ENCODE results near the gene ZFYVE19.

ZFYVE19 gene, protein sequence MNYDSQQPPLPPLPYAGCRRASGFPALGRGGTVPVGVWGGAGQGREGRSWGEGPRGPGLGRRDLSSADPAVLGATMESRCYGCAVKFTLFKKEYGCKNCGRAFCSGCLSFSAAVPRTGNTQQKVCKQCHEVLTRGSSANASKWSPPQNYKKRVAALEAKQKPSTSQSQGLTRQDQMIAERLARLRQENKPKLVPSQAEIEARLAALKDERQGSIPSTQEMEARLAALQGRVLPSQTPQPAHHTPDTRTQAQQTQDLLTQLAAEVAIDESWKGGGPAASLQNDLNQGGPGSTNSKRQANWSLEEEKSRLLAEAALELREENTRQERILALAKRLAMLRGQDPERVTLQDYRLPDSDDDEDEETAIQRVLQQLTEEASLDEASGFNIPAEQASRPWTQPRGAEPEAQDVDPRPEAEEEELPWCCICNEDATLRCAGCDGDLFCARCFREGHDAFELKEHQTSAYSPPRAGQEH

DNA sequence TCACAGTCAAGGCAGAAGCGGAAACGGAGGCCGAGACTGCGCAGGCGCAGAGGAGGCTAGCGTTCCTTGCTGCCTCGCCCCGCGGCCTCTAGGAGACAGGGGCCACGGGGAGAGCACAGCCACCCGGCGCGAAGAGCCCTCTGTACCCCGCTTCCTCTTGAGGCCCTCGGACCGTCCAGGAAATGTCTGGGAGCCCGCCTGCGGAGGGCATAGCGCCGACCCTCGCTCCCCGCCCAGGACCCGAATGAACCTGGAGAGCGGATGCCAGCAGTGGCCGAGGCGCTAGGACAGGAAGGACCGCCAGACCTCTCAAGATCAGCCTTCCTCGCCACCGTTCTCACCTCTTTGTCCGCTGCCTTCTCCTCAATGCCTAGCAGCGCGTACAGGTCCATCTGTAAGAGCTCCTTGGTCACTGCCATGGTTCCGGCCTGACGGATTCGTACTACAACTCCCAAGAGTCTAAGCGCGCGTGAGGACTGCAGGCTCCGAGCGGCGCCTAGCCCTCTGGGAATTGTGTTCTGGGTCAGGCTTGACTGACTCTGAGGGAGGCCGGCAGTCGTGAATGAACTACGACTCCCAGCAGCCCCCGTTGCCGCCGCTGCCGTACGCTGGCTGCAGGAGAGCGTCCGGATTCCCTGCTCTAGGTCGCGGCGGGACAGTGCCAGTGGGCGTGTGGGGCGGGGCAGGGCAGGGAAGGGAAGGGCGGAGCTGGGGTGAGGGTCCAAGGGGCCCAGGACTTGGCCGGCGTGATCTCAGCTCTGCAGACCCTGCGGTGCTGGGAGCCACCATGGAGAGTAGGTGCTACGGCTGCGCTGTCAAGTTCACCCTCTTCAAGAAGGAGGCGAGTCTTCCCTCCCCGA, at the start of gene ZFYVE19, which contains the start of gene DNAJC17:
TSS of gene ZFYVE19 (plus strand) at position 62 of the 860 bp plus-strand sequence. CDS start at position 563, 501 bp downstream.
TSS of gene DNAJC17 (minus strand) at position 446 of the 860 bp plus-strand sequence. CDS start at position 419, 27 bp downstream.
- peak; percentile 99 for DNase-seq (ENCODE audit: low read depth)

DNA sequence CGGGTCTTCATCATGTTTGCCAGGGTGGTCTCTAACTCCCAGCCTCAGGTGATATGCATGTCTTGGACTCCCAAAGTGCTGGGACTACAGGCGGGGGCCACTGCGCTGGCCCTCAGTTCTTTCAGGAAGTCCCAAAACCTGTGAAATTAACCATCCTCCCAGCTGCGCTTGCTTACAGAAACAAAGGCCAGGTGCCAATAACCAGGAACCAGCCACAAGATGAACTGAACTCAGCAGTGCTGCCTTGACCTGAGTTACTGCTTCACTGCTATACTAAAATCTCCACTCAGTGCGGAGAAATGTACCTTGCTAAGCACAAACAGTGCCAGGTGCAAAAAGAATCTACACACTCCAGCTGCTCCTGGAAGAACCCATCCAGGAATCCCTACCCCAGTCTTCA, 46.9 kb upstream of the ZFYVE19 start:
- DNase-seq (ENCODE audit: low read depth), result no peak

DNA sequence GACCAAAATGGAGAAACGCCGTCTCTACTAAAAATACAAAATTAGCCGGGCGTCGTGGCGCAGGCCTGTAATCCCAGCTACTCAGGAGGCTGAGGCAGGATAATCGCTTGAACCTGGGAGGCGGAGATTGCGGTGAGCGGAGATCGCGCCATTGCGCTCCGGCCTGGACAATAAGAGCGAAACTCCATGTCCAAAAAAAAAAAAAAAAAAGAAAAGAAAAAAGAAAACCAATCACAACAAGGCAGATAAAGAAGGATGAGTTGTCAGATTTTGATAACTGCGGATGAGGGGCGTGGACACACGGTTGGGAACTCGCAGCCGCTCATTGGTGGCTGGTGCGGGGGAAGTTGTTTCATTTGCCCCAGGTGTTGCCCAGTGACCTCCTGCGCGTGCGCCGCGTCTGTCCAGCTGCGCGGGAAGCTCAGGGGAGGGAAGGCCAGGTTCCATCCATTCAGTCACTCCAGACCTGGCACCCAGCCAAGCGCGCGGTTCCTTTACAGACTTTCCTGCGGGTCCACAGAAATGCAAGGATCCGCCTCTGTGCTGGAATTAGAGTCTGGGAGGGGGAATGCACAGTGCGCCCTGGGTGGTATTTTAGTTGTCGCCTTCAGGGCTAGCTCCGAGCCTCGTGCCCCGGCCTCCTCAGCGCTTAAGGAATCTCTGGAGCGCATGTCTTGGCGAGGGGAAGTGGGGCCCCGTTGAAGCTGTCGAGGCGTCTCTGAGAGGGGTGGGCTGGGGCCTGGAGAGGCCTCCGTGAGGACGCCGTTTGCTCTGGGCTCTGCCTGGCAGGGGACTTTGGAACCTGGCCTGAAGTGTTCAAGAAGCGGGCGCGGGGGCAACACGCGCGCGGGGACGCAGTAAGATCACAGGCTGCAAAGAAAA, 43.7 kb upstream of the ZFYVE19 start:
- no peak for DNase-seq (ENCODE audit: low read depth)

DNA sequence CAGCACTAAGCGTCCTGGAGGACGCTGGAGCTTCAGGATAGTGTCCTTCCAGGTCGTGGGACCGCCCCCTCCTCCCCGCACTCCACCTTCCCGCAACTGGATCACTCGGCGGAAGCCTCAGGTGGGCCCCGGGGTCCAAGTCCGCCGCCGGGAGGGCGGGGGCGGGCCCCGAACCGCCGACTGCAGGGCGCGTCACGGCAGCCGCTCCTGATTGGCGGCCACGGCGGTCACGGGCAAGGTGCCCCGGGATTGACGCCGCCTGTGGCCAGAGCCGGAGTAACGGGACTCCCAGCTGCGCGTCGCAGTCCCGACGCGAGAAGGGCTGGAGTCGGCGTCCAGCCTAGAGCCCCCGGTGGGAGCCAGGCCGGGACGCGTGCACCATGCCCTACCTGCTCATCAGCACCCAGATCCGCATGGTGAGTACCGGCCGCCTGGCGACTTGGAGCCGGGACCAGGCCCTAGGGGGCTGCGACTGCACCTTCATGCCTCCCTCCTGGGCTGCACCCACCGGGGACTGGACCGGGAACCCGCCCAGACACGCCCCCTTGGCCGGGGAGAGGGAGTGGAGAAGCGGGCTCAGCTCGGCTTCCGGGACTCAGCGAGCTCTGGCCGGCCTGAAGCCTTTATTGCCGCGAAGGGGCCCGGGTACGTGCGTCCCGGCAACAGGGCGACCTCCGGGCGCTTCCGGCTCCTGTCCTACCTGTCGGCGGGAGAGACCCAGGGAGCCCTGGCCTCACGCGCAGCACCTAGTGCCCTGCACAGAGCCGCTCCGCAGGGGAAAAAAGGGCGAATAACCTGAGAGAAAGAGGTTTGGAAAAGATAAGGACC, 42.9 kb upstream of the ZFYVE19 start, which contains the start of gene GCHFR:
TSS of gene GCHFR (plus strand) at position 268 of the 828 bp plus-strand sequence. CDS start at position 381, 113 bp downstream.
- DNase-seq (ENCODE audit: low read depth), result no peak

- no peak for DNase-seq (ENCODE audit: low read depth)
Observed at GRCh38 chr15:40764629-40765103, 42.2 kb upstream of the ZFYVE19 start.

DNA sequence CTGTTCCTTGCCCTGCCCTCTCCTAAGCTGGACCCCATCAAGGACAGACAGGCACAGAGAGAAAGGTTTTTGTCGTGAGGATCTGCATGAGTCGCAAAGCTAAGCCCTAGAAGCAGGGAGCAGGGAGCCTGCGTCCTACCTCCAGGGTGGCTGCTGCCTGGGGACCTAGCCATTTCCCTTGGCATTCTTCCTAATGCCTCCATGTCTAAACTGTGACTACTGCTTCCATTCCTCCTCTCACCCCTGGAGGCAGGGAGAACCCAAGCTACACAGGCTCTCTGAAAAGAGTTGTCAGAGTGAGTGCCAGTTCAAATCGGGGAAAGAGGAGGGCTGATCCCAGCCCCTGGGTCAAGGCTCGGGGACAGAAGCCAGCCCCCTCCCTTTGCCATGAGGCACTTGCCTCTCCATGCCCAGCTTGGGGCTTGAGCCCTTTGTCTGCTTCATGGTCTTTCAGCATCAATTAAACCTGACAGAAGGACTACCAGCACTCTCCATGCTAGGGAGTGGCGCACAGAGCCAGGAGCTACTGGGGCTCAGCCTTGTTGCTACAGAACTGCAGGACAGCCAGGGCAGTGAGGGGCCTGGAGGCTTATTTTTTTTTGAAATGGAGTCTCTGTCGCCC, 40.6 kb upstream of the ZFYVE19 start:
- no peak for DNase-seq (ENCODE audit: low read depth)

- DNase-seq (ENCODE audit: low read depth), result no peak
Observed at GRCh38 chr15:40766906-40767837, 39.7 kb upstream of the ZFYVE19 start.

DNA sequence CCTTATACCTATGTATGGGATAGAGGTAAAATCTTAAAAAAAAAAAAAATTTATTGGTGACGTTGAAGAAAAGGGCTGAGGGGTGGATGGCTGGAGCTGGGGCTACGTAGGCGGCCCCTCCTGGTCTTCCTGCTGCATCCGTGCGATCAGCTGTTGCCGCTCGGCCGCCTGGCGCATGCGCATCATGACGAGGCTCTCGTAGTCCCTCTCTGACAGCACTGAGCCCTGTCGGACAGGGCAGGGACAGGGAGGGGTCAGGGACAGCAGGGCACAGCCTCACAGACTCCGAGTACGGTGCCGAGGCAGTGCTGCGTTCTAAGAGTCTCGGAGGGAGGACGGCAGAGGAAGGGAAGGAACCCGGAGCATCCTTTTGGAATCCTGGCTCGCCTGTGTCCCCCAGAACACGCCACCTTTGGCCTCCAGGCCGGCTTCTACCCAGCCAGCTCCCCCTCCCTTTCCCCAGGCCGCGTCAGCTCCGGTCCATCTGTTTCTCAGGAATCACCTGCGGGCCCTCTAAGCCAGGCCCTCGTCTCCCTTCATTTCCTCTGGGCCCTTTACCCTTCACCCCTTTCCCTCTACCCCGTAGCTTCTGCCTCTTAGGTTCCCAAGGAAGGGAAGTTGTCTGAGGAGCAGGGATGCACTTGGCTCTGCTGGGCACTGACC, 38.9 kb upstream of the ZFYVE19 start:
- no peak for DNase-seq (ENCODE audit: low read depth)

GRCh38 chr15:40768521-40769273, 38.2 kb upstream of the ZFYVE19 start:
- no peak for DNase-seq (ENCODE audit: low read depth)

GRCh38 chr15:40769274-40770146, 37.4 kb upstream of the ZFYVE19 start, which contains the start of gene C15orf62:
TSS of gene C15orf62 (plus strand) at chr15:40769980. CDS start at chr15:40770496, 516 bp downstream.
- DNase-seq (ENCODE audit: low read depth), result no peak

DNA sequence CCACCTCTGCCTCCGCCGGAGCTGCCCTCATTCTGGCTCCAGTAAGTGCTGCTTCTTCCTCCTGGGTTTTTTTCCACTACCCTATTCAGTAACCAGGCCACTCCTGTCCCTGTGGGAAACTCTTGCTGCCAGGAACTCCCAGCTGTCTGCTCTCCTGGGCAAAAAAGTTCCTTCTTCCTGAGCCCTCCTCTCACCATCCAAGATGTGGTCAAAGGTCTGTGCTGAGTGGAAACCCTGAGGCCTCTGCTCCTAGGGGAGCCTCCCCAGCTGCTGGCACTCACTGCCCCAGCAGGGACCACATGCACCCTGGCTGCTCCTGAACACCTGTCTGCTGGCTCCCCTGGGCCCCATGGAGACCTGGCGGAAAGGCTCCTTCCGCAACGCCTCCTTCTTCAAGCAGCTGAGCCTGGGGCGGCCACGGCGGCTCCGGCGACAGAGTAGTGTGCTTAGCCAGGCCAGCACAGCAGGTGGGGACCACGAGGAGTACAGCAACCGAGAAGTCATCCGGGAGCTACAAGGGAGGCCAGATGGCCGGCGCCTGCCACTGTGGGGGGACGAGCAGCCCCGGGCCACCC, 36.7 kb upstream of the ZFYVE19 start:
- DNase-seq (ENCODE audit: low read depth), result no peak

GRCh38 chr15:40771242-40771641, 35.6 kb upstream of the ZFYVE19 start:
- no peak for DNase-seq (ENCODE audit: low read depth)

GRCh38 chr15:40772014-40772413, 34.9 kb upstream of the ZFYVE19 start:
- no peak for DNase-seq (ENCODE audit: low read depth)

GRCh38 chr15:40773496-40773895, 33.4 kb upstream of the ZFYVE19 start:
- DNase-seq (ENCODE audit: low read depth), result no peak

GRCh38 chr15:40773902-40774301, 33.0 kb upstream of the ZFYVE19 start:
- no peak for DNase-seq (ENCODE audit: low read depth)

GRCh38 chr15:40775007-40775406, 31.9 kb upstream of the ZFYVE19 start:
- no peak for DNase-seq (ENCODE audit: low read depth)

Data from fibroblast of the conjunctiva (primary cell).